Skeletal muscle cell (primary cell): Measurements from ENCODE around the gene RTN4.

Experiments
- DNase-seq: peaks from one replicate; pipeline ENCODE4 v3.0.0-alpha.2; 2010; ENCODE audit warnings: low read depth
- H3K4me3 ChIP-seq: 2 replicates; pipeline ENCODE4 v1.5.1; 2011; ENCODE audit warnings: low read depth, mild to moderate bottlenecking, control low read depth, low read length, moderate library complexity

The RTN4 gene

DNA sequence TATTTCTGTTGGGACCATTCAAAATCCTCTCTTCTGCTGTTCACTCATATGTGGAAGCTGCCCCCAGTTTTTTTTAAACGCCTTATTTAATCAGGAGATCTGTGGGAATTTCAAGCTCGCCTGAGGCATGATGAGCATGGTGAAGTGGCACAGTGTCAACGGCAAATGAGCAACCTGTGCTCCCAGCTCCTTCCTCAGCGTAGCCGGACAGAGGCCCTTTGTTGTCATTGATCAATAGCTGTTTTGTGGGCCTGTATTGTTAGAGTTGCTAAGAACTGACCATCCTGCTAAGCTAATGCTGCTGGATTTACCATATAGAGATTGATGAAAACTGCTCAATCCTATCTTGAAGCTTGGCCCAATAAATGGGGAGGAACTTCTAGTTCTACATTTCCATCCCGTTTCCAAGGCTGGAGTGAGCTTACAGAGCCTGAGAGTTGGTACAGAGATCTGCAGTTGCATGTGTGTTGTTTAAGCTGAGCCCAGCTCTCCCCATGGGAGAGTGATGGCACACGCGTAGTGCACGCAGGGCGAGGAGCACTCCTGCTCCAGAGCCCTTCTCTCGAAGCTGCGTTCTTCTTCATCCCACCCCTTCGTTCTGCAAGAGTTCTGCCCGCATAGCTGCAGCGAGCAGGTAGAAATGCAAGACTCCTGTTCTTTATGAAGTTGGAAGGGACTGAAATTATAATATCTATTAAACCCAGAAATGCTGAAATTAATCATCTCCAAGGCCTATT lies 108.8 kb downstream of the RTN4 start:
- DNase-seq = no peak
- H3K4me3 ChIP-seq = no peak overlapping the region

DNA sequence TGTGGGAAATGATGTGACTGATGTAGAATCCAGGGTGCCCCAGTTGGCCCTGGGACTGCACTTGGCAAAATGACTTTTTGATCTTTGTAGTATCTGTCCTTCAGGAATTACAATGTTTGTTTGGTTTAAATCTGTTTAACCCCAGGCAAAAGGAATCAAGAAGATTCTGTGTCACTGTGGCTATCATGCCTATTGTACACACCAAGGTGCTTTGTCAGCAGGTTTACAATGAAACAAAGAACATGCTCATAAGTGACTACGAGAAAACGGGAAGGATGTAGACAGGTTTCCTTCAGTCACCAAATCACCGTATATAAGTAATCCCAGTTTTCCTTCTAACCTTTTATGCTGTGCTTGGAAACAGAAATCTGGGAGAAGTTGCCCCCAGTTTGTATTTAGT lies 109.5 kb downstream of the RTN4 start:
- H3K4me3 ChIP-seq = no peak overlapping the region
- no peak for DNase-seq

DNA sequence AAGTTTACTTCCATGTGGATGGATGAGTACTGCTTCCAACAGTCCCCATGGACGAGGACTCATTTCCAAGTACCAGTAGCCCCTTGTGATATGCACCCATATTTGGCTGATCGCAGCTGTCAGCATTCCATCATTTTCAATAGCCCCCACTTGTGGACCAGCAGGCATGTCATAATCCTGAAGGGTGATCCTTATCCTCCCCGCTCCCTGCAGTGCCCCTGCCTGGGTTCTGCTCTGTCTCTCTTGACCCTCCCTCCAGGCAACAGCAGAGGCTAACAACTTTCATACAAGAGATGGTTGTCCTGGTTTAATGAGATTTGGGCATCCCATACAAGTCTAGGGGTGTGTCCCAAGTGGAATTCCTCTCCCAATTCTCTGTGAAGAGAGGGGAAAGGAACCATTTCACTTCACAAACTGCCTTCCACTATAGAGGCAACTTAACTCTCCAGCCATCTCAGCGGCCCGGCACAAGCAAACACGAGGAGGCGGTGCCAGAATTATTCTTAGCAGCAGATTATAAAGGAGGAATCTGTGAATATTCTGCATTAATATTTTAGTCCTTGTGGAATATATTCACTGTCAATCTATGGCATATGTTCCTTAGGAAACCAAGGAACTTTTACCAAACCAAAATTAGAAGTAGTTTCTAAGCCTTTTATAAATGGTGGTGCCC lies 110.7 kb downstream of the RTN4 start:
- DNase-seq = no peak
- H3K4me3 ChIP-seq = no peak overlapping the region

DNA sequence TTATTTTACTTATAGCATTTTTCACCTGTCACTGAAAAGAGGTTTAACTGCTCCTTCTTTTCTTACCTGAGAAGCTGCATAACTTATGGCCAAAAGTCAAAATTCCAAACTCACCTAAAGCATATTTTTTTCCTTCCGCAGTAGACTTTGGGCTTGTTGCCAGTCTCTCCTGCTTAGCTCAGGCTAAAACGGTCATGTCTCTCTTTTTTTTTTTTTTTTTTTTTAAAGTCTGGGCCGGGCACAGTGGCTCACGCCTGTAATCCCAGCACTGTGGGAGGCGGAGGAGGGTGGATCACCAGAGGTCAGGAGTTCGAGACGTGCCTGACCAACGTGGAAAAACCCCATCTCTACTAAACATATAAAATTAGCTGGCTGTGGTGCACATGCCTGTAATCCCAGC lies 113.5 kb downstream of the RTN4 start:
- no peak for DNase-seq
- no peak overlapping the region for H3K4me3 ChIP-seq

DNA sequence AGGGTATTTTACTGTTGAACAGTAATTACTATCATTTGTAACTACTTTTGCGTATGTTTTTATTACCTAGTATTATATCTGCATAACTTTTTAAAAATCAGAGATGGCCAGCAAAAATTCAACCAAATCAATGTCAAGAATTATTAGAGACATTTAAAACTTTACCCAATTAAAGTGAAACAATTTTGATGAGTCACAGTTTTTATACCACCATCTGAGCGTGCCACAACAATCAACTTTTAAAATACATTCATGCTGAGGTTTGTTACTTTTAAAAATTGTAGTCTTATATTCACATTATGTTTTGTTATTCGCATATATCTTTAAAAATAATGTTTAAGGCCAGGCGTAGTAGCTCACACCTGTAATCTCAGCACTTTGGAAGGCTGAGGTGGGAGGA lies 114.9 kb downstream of the RTN4 start:
- no peak overlapping the region for H3K4me3 ChIP-seq
- no peak for DNase-seq

DNA sequence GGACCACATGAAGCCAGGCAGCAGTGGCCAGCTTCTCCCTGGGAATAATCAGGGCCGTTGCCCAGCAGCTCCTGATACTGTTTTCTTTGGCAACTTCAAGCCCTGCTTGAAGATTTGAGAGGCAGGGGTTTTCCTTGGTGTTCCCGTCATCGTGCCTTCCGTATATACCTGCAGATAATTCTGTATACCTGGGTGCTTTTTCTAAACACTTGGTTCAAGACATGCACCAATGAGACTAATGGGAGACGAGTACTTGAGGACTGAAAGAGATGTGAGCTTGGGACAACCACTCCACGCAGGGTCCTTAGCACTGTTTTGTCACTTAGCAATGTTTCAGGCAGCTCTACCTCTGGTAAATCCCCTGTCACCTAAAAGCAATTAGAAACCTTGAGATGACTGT lies 118.8 kb downstream of the RTN4 start:
- H3K4me3 ChIP-seq = no peak overlapping the region
- DNase-seq = no peak

DNA sequence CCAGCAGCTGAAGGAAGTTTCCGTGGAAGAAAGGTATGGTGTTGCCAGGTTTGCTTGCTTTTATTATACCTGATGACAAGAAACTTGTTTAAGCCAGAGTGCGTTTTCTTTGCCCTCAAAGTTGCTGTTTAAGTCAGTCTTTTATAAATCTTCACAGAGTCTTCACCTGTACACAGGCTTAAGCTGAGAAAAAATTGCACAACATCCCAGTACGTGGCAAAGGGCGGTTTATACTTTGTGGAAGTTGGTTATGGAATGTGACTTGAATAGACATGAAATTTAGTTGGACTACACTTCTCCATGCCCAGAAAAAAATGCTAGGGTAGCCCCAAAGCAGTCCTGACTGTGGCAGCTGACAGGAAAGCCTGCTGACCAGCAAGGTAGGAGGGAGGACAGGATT lies 121.5 kb downstream of the RTN4 start:
- no peak for DNase-seq
- H3K4me3 ChIP-seq = no peak overlapping the region

DNA sequence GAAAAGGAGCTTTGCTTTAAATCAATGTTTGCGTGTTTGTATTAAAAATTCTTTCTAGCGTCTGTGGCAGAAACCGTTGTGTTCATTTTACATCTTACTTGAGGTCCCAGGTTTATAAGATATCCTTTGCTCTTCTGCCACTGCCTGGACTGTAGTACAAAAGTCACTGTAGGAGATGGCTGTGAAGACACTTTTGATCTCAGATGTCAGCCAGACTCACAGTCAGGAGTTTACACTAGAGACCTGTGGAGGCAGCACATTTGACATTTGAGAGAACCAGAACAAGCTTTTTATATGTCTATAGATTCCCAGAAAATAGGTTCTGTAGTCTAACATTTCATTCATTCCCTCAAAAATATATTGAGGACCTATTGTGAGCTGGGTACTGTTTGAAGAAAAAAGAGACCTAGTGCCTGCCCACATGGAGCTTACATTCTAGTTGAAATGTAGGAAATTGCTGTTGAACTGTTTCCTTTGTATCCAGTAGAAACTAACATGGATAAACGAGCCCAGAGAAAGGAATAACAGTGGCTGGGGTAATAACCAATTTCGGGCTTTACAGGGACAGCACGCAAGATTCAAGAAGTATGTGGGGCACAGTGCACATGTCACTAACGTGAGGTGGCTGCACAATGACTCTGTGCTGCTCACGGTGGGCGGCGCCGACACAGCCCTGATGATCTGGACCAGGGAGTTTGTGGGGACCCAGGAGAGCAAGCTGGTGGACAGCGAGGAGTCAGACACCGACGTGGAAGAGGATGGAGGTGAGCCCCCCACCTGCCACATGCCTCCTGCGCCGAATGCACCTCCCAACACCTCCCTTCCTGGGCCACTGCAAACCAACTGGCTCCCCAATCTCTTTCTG lies 122.3 kb downstream of the RTN4 start:
- no peak for DNase-seq
- no peak overlapping the region for H3K4me3 ChIP-seq

DNA sequence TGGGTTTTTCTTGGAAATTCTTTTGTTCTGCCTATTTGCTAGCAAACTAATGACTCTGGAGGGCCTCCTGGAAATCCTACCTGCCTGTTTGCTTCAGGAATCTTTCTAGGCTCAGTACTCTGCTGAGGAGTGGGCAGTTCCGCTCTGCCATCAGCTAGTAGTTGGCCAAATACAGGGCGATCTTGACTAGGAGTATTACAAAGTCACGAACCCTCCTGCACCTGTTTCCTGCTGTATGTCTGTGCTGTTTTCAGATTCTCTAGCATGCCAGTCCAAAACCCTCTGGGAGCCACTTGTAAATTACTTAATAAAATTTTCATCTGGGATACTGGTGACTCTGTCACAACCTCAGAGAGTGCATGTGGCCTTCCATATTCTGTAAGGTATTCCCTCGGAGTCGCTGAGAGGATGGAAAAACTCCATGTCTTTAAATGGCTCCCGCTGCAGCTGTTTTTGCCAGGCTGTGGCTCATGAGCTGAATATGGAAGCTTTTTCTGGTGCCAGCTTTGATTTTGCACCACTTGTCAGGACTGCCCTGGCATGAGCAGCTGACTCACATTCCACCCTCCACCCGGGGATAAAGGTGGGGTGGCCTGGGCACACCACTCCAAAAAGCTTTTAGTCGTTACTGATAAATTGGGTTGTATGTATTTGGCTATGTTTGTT lies 123.0 kb downstream of the RTN4 start:
- H3K4me3 ChIP-seq = no peak overlapping the region
- DNase-seq = no peak

DNA sequence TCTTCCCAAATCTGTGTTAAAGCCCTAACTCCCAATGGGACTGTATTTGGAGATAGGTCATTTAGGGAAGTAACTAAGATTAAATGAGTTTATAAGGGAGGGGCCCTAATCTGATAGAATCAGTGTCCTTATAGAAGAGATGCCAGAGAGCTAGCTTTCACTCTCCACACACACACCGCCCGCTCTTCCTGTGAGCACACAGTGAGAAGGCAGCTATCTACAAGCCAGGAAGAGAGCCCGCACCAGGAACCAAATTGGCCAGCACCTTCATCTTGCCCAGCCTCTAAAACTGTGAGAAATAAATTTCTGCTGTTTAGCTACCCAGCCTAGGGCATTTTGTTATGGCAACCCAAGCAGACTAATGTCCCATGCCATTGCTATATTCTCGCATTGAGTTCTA lies 125.2 kb downstream of the RTN4 start:
- no peak overlapping the region for H3K4me3 ChIP-seq
- no peak for DNase-seq

DNA sequence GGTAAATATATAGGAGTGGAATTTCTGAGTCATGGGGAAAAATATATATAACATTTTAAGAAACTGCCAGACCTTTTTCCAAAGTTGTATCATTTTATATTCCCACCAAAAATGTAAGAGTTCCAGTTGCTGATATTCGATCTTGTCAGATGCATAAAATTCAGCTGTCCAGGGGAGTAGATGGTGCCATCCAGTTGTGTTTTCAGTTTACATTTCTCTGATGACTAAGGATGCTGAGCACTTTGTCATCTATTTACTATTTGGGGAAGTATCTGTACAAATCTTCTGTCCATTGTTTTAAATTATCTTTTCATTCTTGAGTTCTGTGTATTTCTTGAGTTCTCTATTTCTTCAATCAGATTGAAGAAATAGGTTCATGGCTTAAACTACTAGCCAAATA lies 126.1 kb downstream of the RTN4 start:
- DNase-seq = no peak
- H3K4me3 ChIP-seq = no peak overlapping the region
